Ascending aorta (tissue), 2 donors: Measurements from ENCODE around the gene ZNF101. TPM values are rescaled to one million over a fixed set of nuclear protein-coding genes. Genes with fewer than 3 reads are reported as not detected.

Experiments used
- DNase-seq, 2 donors: peaks; one replicate each; pipeline ENCODE4 v3.0.0-alpha.2; 2019; ENCODE audit warnings: low spot score in 2 of 2
- H3K27ac ChIP-seq, 2 donors: fragments of 200-600 bp; sonication (generic); one replicate each; pipeline ENCODE4 v1.5.1; 2016 to 2017; ENCODE audit warnings: mild to moderate bottlenecking in 1 of 2
- H3K27me3 ChIP-seq: fragments of 200-600 bp; sonication (generic); one replicate; pipeline ENCODE4 v1.5.1; 2017
- H3K36me3 ChIP-seq, 2 donors: fragments of 200-600 bp; sonication (generic); one replicate each; pipeline ENCODE4 v1.5.1; 2016
- H3K4me1 ChIP-seq, 2 donors: fragments of 200-600 bp; sonication (generic); one replicate each; pipeline ENCODE4 v1.5.1; 2016 to 2017; ENCODE audit warnings: mild to moderate bottlenecking in 1 of 2
- H3K4me3 ChIP-seq, 2 donors: fragments of 200-600 bp; sonication (generic); one replicate each; pipeline ENCODE4 v1.5.1; 2016 to 2017; ENCODE audit warnings: mild to moderate bottlenecking in 1 of 2
- H3K9me3 ChIP-seq, 2 donors: fragments of 200-600 bp; sonication (generic); one replicate each; pipeline ENCODE4 v1.5.1; 2016
- CTCF ChIP-seq, 3 experiments: fragments of 200-600 bp in 2 of 3; fragments of 450-650 bp in 1 of 3; sonication (generic) in 2 of 3; IDR thresholded peaks; one replicate each; pipeline ENCODE4 v1.5.1; 2016 to 2019; ENCODE audit warnings: antibody characterized with exemption in 3 of 3, mild to moderate bottlenecking in 1 of 3, moderate library complexity in 1 of 3
- intact Hi-C: fragments of 100-400 bp; cut with DNase I; formaldehyde crosslinking; loops from one replicate; pipeline ENCODE4 v1.15.1; 2023
- total RNA-seq: library from RNA; depleted of rRNA; stranded (reverse); fragments of >200 nt; gene quantifications from one replicate; pipeline ENCODE4 v1.1.0, GENCODE V29; 2016

Gene ZNF101
- total RNA-seq, 1 donor from 2014 or later: 1.3 TPM

- intact Hi-C loops: no loop called here
- Histone ChIP-seq H3K27me3 (peaks cover 10% of the 10 kb centered on the region), H3K9me3 (no peaks in the 10 kb centered on the region), H3K36me3 (peaks cover 9 to 20% of the 10 kb centered on the region in 2 donors), H3K4me1 (peaks cover 6 to 8% of the 10 kb centered on the region in 2 donors), H3K27ac (no peak overlapping the region), H3K4me3 (no peak overlapping the region)
- DNase-seq: no peak
- no peak for TF ChIP-seq CTCF (IDR thresholded peaks at IDR 0.05)
These were observed 37.3 kb upstream of the ZNF101 start for GRCh38 chr19:19631346-19631745.

GRCh38 chr19:19632661-19633060 is 36.0 kb upstream of the ZNF101 start:
- Histone ChIP-seq H3K27ac (no peak overlapping the region), H3K4me1 (peaks cover 6 to 8% of the 10 kb centered on the region in 2 donors), H3K9me3 (no peaks in the 10 kb centered on the region), H3K36me3 (peaks cover 10 to 20% of the 10 kb centered on the region in 2 donors), H3K27me3 (peaks cover 10% of the 10 kb centered on the region), H3K4me3 (no peak overlapping the region)
- intact Hi-C loops: no loop called here
- no peak for DNase-seq
- TF ChIP-seq CTCF (IDR thresholded peaks at IDR 0.05): no peak

- Histone ChIP-seq H3K27ac (no peak overlapping the region), H3K9me3 (no peaks in the 10 kb centered on the region), H3K4me1 (no peaks in the 10 kb centered on the region), H3K36me3 (peaks cover 16 to 20% of the 10 kb centered on the region in 2 donors), H3K27me3 (no peaks in the 10 kb centered on the region), H3K4me3 (no peak overlapping the region)
- no peak for TF ChIP-seq CTCF (IDR thresholded peaks at IDR 0.05)
- intact Hi-C loops: no loop called here
- no peak for DNase-seq
These were observed 34.7 kb upstream of the ZNF101 start for GRCh38 chr19:19633711-19634515.

GRCh38 chr19:19634516-19635312 is 33.9 kb upstream of the ZNF101 start:
- no peak overlapping the region for H3K4me3 ChIP-seq
- H3K27ac ChIP-seq: no peak overlapping the region
- DNase-seq: no peak
- TF ChIP-seq CTCF (IDR thresholded peaks at IDR 0.05): no peak
- intact Hi-C loops: no loop called here
- no peaks in the 10 kb centered on the region for H3K27me3 ChIP-seq
- no peaks in the 10 kb centered on the region for H3K9me3 ChIP-seq
- no peaks in the 10 kb centered on the region for H3K4me1 ChIP-seq
- peaks cover 16 to 20% of the 10 kb centered on the region in 2 donors for H3K36me3 ChIP-seq

GRCh38 chr19:19635313-19635702 is 33.3 kb upstream of the ZNF101 start:
- Histone ChIP-seq H3K4me3 (no peak overlapping the region), H3K9me3 (no peaks in the 10 kb centered on the region), H3K4me1 (no peaks in the 10 kb centered on the region), H3K36me3 (peaks cover 16 to 20% of the 10 kb centered on the region in 2 donors), H3K27me3 (no peaks in the 10 kb centered on the region), H3K27ac (no peak overlapping the region)
- intact Hi-C loops: no loop called here
- no peak for TF ChIP-seq CTCF (IDR thresholded peaks at IDR 0.05)
- DNase-seq: no peak
